Esophagus muscularis mucosa (tissue), 4 donors: Measurements from ENCODE around the gene MICAL3. TPM values are rescaled to one million over a fixed set of nuclear protein-coding genes. Genes with fewer than 3 reads are reported as not detected.

Source experiments
- DNase-seq: peaks from one replicate; pipeline ENCODE4 v3.0.0-alpha.2; 2017; ENCODE audit errors: extremely low spot score
- H3K27ac ChIP-seq, 4 donors: fragments of 200-600 bp; sonication (generic); replicated peaks in 1 of 4; 1 replicate in 3 of 4; 2 replicates in 1 of 4; pipeline ENCODE4 v1.5.1; 2016 to 2019; ENCODE audit warnings: mild to moderate bottlenecking in 1 of 4
- H3K27me3 ChIP-seq, 4 donors: fragments of 200-600 bp; sonication (generic); one replicate each; pipeline versions ENCODE4 v1.5.1 to v1.6.0; 2016 to 2019
- H3K36me3 ChIP-seq, 4 donors: fragments of 200-600 bp; sonication (generic); one replicate each; pipeline ENCODE4 v1.5.1; 2016 to 2019
- H3K4me1 ChIP-seq, 4 donors: fragments of 200-600 bp; sonication (generic); one replicate each; pipeline ENCODE4 v1.5.1; 2016 to 2019
- H3K4me3 ChIP-seq, 4 donors: fragments of 200-600 bp; sonication (generic); 1 replicate in 2 of 4; 2 replicates in 2 of 4; pipeline ENCODE4 v1.5.1; 2016 to 2019; ENCODE audit warnings: mild to moderate bottlenecking in 4 of 4, moderate library complexity in 1 of 4
- H3K9me3 ChIP-seq, 4 donors: fragments of 200-600 bp; sonication (generic); 1 replicate in 3 of 4; 2 replicates in 1 of 4; pipeline ENCODE4 v1.5.1; 2016 to 2019
- EP300 ChIP-seq: sonication (generic); formaldehyde crosslinking; IDR thresholded peaks from one replicate; pipeline ENCODE4 v1.6.1; 2017; ENCODE audit warnings: antibody characterized with exemption
- POLR2A ChIP-seq: fragments of 450-650 bp; IDR thresholded peaks from one replicate; pipeline ENCODE4 v1.6.1; 2017; ENCODE audit warnings: antibody characterized with exemption, moderate library complexity, mild to moderate bottlenecking, low read depth
- POLR2AphosphoS5 ChIP-seq, 2 donors: sonication (generic); formaldehyde crosslinking; IDR thresholded peaks; one replicate each; pipeline ENCODE4 v1.6.1; 2017; ENCODE audit warnings: antibody characterized with exemption in 2 of 2
- WGBS: methylation state at CpG from one replicate; pipeline ENCODE4 v1.1.5; 2018; 5-methylcytosine and 5-hydroxymethylcytosine counted together
- intact Hi-C: fragments of 100-400 bp; cut with DNase I; formaldehyde crosslinking; loops from one replicate; pipeline ENCODE4 v1.15.1; 2023
- total RNA-seq, 4 donors: library from RNA; depleted of rRNA; stranded (reverse); fragments of >200 nt; gene quantifications; one replicate each; pipeline versions ENCODE4 v1.1.0 to v1.2.1, GENCODE V29; 2016
- TF ChIP-seq, protein P1 (sequence below), 3 experiments: fragments of 200-600 bp in 2 of 3; fragments of 450-650 bp in 1 of 3; sonication (generic) in 2 of 3; IDR thresholded peaks; one replicate each; pipeline ENCODE4 v1.5.1; 2017 to 2019; ENCODE audit warnings: antibody characterized with exemption in 3 of 3, mild to moderate bottlenecking in 2 of 3, moderate library complexity in 1 of 3

The MICAL3 gene
- total RNA-seq, 4 donors from 2014 or later = 35.1 to 91.8 (median 67.8) TPM

DNA sequence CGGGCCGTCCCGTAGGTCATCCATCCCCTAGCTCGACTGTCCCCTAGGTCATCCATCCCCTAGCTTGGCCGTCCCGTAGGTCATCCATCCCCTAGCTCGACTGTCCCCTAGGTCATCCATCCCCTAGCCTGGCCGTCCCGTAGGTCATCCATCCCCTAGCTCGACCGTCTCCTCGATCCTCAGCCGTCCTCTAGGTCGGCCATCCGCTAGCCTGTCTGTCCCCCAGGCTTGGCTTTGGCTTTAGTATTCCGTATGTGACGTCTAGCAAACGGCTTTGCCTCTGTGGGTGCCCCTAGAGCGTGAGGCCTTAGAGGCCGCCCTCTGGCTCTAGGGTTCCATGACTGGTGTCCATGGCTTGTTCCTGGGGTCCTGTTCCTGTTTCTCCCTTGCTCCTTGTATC, 209.5 kb downstream of the MICAL3 start:
- TF ChIP-seq POLR2AphosphoS5 (IDR thresholded peaks at IDR 0.05) = no peak
- no peak for TF ChIP-seq POLR2A
- no peak for TF ChIP-seq EP300
- TF ChIP-seq, protein P1, sequence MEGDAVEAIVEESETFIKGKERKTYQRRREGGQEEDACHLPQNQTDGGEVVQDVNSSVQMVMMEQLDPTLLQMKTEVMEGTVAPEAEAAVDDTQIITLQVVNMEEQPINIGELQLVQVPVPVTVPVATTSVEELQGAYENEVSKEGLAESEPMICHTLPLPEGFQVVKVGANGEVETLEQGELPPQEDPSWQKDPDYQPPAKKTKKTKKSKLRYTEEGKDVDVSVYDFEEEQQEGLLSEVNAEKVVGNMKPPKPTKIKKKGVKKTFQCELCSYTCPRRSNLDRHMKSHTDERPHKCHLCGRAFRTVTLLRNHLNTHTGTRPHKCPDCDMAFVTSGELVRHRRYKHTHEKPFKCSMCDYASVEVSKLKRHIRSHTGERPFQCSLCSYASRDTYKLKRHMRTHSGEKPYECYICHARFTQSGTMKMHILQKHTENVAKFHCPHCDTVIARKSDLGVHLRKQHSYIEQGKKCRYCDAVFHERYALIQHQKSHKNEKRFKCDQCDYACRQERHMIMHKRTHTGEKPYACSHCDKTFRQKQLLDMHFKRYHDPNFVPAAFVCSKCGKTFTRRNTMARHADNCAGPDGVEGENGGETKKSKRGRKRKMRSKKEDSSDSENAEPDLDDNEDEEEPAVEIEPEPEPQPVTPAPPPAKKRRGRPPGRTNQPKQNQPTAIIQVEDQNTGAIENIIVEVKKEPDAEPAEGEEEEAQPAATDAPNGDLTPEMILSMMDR (IDR thresholded peaks at IDR 0.05) = no peak
- Histone ChIP-seq H3K9me3 (no peaks in the 10 kb centered on the region), H3K27ac (no peak overlapping the region), H3K36me3 (peaks cover 51 to 100% (median 92%) of the 10 kb centered on the region in 4 donors), H3K4me1 (peaks cover 0 to 6% (median 0%) of the 10 kb centered on the region in 4 donors), H3K27me3 (no peaks in the 10 kb centered on the region), H3K4me3 (no peak overlapping the region)
- 95% methylated on average over 20 of the region's 20 CpGs for WGBS
- no peak for DNase-seq
- intact Hi-C loops = no loop called here

DNA sequence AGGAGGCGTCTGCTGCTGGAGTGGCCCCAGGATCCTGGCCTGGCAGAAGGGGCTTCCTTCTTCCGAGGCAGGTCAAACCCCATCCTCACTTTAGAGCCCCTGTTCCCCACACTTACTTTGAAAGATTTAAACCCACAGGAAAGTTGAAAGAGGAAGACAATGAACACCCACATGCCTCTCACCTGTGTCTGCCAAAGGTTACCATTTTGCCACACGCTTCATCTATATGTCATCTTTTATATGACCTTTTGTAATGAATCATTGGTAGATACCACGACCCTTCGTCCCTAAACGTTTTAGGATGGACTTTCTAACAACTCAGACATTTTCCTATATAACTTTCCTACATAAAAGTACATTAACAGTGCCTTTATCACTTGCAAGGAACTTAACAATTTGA, 210.3 kb downstream of the MICAL3 start:
- Histone ChIP-seq H3K9me3 (no peaks in the 10 kb centered on the region), H3K27ac (no peak overlapping the region), H3K4me1 (peaks cover 0 to 6% (median 0%) of the 10 kb centered on the region in 4 donors), H3K4me3 (no peak overlapping the region), H3K36me3 (peaks cover 48 to 100% (median 90%) of the 10 kb centered on the region in 4 donors), H3K27me3 (no peaks in the 10 kb centered on the region)
- DNase-seq = no peak
- 80% methylated on average over 6 of the region's 6 CpGs for WGBS
- TF ChIP-seq POLR2A = no peak
- TF ChIP-seq EP300 = no peak
- no peak for TF ChIP-seq POLR2AphosphoS5 (IDR thresholded peaks at IDR 0.05)
- TF ChIP-seq, protein P1 (IDR thresholded peaks at IDR 0.05) = no peak
- intact Hi-C loops = no loop called here

DNA sequence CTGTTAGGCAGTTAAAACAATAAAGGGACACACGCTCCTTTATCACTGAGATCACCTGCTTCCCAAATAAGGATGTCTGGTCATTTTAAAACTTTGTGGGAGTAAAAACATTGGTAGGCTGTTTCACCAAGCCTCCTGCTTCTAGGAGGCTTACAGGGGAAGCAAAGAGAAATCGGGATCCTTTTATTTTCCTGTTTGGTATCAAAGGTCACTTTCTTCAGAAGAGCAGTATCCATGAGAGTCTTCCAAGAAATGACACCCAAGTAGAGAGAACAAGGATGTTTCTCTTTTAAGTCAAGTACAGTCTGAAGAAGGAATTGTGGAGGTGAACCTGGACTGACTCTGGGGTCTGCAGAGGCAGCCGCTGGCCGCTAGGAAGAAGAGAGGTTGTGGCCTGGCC, 213.2 kb downstream of the MICAL3 start:
- no peak for DNase-seq
- H3K9me3 ChIP-seq = no peaks in the 10 kb centered on the region
- 86% methylated on average over 4 of the region's 4 CpGs for WGBS
- H3K27ac ChIP-seq = no peak overlapping the region
- intact Hi-C loops = no loop called here
- peaks cover 0 to 11% (median 0%) of the 10 kb centered on the region in 4 donors for H3K4me1 ChIP-seq
- peaks cover 45 to 100% (median 90%) of the 10 kb centered on the region in 4 donors for H3K36me3 ChIP-seq
- TF ChIP-seq, protein P1 (IDR thresholded peaks at IDR 0.05) = no peak
- TF ChIP-seq POLR2A = no peak
- TF ChIP-seq POLR2AphosphoS5 (IDR thresholded peaks at IDR 0.05) = no peak
- TF ChIP-seq EP300 = no peak
- H3K4me3 ChIP-seq = no peak overlapping the region
- H3K27me3 ChIP-seq = no peaks in the 10 kb centered on the region

DNA sequence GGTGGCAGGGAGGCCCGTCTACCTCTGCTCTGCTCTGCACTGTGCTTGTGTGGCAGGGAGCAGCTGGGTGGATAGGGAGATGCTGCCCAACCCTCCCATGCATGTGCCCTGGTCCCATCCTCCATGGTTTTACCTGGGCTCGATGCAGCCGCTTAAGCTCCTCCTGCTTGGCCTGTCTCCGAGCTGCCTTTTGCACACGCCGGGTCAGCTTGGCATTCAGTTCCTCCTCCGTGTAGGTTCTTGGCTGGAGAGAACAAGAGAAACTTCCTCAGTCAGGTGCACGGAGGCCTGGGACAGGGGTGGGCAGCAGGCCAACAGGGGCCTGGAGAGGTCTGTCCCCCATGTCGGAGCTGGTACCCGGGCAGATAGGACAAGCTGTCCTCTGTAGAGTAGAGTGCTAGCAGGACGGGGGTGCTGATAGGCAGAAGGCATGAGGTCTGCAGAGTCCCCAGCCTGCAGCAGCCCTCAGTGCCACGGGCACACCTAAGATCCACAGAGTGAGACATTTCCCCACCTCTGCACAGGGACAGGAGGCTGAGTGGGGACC, 213.7 kb downstream of the MICAL3 start:
- no peak for DNase-seq
- Histone ChIP-seq H3K27me3 (no peaks in the 10 kb centered on the region), H3K4me1 (peaks cover 0 to 11% (median 0%) of the 10 kb centered on the region in 4 donors), H3K36me3 (peaks cover 41 to 100% (median 90%) of the 10 kb centered on the region in 4 donors), H3K27ac (no peak overlapping the region), H3K9me3 (no peaks in the 10 kb centered on the region), H3K4me3 (no peak overlapping the region)
- TF ChIP-seq POLR2AphosphoS5 (IDR thresholded peaks at IDR 0.05) (no peak), POLR2A (no peak), EP300 (no peak)
- TF ChIP-seq, protein P1 (IDR thresholded peaks at IDR 0.05) = no peak
- 79% methylated on average over 9 of the region's 12 CpGs for WGBS
- intact Hi-C loops = no loop called here
